IMR-90 (cell line): Measurements from ENCODE around the gene PAK4.

ENCODE experiments used
- CEBPB ChIP-seq: IDR thresholded peaks from 2 replicates; pipeline ENCODE4 v1.6.1; 2012; ENCODE audit warnings: low read depth, low read length, improper control_type of control experiment
- MXI1 ChIP-seq: IDR thresholded peaks from 2 replicates; pipeline ENCODE4 v1.6.1; 2012; ENCODE audit warnings: low read depth, mild to moderate bottlenecking, low read length, moderate library complexity, borderline replicate concordance
- POLR2A ChIP-seq: IDR thresholded peaks from 2 replicates; pipeline ENCODE4 v1.6.1; 2012; ENCODE audit warnings: mild to moderate bottlenecking, low read depth, low read length
- TF ChIP-seq, protein P1 (sequence below): conservative IDR thresholded peaks from 2 replicates; pipeline ENCODE4 v1.5.1; 2012; ENCODE audit warnings: mild to moderate bottlenecking, low read depth, low read length, improper control_type of control experiment

DNA sequence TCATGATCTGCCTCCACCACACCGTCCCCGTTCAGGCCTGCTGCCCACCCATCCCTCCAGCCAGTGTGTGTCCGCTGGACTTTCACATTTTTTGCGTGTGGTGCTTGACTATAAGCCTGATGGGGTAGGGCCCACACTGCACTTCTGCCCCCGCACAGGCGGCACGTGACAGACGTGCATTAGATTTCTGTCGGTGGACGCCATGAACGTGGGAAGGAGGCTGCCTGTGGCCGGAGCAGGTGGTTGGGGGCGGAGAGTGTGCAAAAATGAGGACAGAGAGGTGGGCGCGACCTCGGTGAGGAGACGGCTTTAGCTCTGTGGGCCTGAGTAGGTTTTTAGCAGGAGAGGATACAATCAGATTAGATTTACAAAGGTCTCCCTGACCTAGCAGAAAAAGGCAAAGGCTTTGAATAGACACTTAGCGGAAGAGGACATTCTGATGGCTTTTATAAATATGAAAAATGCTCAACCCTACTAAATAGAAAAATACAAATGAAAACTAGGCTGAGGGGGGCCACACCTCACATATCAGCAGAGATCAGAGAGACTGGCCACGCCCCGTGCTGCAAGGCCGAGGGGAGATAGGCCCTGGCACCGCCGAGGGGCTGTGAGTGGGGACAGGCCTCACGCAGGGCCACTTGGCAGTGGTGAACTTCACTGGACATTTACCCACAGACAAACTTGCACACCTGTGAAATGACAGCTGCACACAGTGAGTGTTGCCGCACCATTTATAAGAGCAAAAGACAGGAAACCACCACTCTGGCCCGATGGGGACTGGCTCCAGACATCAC is 25.4 kb downstream of the PAK4 start:
- TF ChIP-seq CEBPB: no peak
- TF ChIP-seq, protein P1, sequence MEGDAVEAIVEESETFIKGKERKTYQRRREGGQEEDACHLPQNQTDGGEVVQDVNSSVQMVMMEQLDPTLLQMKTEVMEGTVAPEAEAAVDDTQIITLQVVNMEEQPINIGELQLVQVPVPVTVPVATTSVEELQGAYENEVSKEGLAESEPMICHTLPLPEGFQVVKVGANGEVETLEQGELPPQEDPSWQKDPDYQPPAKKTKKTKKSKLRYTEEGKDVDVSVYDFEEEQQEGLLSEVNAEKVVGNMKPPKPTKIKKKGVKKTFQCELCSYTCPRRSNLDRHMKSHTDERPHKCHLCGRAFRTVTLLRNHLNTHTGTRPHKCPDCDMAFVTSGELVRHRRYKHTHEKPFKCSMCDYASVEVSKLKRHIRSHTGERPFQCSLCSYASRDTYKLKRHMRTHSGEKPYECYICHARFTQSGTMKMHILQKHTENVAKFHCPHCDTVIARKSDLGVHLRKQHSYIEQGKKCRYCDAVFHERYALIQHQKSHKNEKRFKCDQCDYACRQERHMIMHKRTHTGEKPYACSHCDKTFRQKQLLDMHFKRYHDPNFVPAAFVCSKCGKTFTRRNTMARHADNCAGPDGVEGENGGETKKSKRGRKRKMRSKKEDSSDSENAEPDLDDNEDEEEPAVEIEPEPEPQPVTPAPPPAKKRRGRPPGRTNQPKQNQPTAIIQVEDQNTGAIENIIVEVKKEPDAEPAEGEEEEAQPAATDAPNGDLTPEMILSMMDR: no peak
- no peak for TF ChIP-seq POLR2A
- TF ChIP-seq MXI1: no peak
